Stimulated activated naive CD8-positive, alpha-beta T cell treated with anti-CD3 and anti-CD28 coated beads, Interleukin-15, Interleukin-2, amounts not matched to agents 100 U/mL and 50 U/mL, for 24 hours (primary cell): ENCODE measurements around the gene NACC2.

ENCODE experiments used
- ATAC-seq: fragments of 150-1000 bp; cut with Tn5 transposase; one replicate; pipeline ENCODE4 v1.10.0; 2021
- DNase-seq: peaks from one replicate; pipeline ENCODE4 v3.0.0; 2021

The NACC2 gene

GRCh38 chr9:135957431-135957830, 137.7 kb downstream of the NACC2 start:
- DNase-seq, result no peak
- ATAC-seq, result no peak

- ATAC-seq (no peak), DNase-seq (no peak)
These were observed 138.3 kb downstream of the NACC2 start for GRCh38 chr9:135956802-135957174.
